ENCODE data around the gene ABLIM3. TPM values are rescaled to one million over a fixed set of nuclear protein-coding genes. Genes with fewer than 3 reads are reported as not detected.

The ABLIM3 gene
- total and polyA plus RNA-seq, 2 experiments from 2014 or later = 0.19 to 2.2 TPM

- H3K4me2 ChIP-seq = no peak overlapping the region
- no peaks in the 10 kb centered on the region; the same call in 1 of the 2 replicates for H3K36me3 ChIP-seq (ENCODE audit: insufficient read depth)
- H3K4me1 ChIP-seq (ENCODE audit: insufficient read depth) = no peaks in the 10 kb centered on the region
- no peak overlapping the region for H2AFZ ChIP-seq
- H3F3A ChIP-seq (replicated peaks; ENCODE audit: low read depth) = no peaks in the 10 kb centered on the region
- H3K9me2 ChIP-seq (ENCODE audit: insufficient read depth) = peaks cover 9% of the 10 kb centered on the region
- no peaks in the 10 kb centered on the region for H3K9me3 Mint-ChIP-seq
- TF ChIP-seq REST (IDR thresholded peaks at IDR 0.05; ENCODE audit: unreplicated experiment) (no peak), ZNF331 (CRISPR knock-in tag; IDR thresholded peaks at IDR 0.05; ENCODE audit: low read depth) (no peak), POLR2AphosphoS5 (IDR thresholded peaks at IDR 0.05; ENCODE audit: low read depth) (no peak), ZNF114 (CRISPR knock-in tag; IDR thresholded peaks at IDR 0.05) (no peak), JUNB (IDR thresholded peaks at IDR 0.05; ENCODE audit: unreplicated experiment) (no peak), CREB1 (CRISPR knock-in tag; IDR thresholded peaks at IDR 0.05; ENCODE audit: low read depth) (no peak), EZH2 (IDR thresholded peaks at IDR 0.05; ENCODE audit: low read depth, unreplicated experiment) (no peak), EZH2phosphoT487 (IDR thresholded peaks at IDR 0.05; ENCODE audit: unreplicated experiment) (no peak), STAT1 (IDR thresholded peaks at IDR 0.05; ENCODE audit: unreplicated experiment) (no peak), ETS1 (IDR thresholded peaks at IDR 0.05) (no peak), CTCF (conservative IDR thresholded peaks at IDR 0.05; ENCODE audit: low read depth in 2 of 2) (no peak), NANOG (IDR thresholded peaks at IDR 0.05; ENCODE audit: borderline replicate concordance) (no peak), ZNF462 (CRISPR knock-in tag; IDR thresholded peaks at IDR 0.05) (no peak)
- no peak overlapping the region for H3K27ac ChIP-seq (ENCODE audit: low read depth)
- ATAC-seq (no peak), DNase-seq (ENCODE audit: low spot score) (no peak)
- no peaks in the 10 kb centered on the region for H3K4me1 Mint-ChIP-seq
- H4K20me1 ChIP-seq (replicated peaks; ENCODE audit: insufficient read depth) = no peaks in the 10 kb centered on the region
- no peak overlapping the region for H3K4me3 ChIP-seq
- H3K79me2 ChIP-seq (replicated peaks; ENCODE audit: insufficient read depth) = no peaks in the 10 kb centered on the region
- H3K36me3 Mint-ChIP-seq (ENCODE audit: low read depth) = no peaks in the 10 kb centered on the region
- no peaks in the 10 kb centered on the region for H3K27me3 ChIP-seq (ENCODE audit: insufficient read depth)
- H3K4me3 Mint-ChIP-seq = no peak overlapping the region
- no peak overlapping the region for H3K27ac Mint-ChIP-seq
- peaks cover 3% of the 10 kb centered on the region for H3K27me3 Mint-ChIP-seq (ENCODE audit: insufficient read depth, low read depth, poor library complexity)
These were observed 61.7 kb downstream of the ABLIM3 start for GRCh38 chr5:149202910-149203451.

All from GM23338 (cell line).